GM12801 (cell line): Measurements from ENCODE around the gene OAT.

ENCODE experiments used
- CTCF ChIP-seq: IDR thresholded peaks from one replicate; pipeline ENCODE4 v1.5.1; 2011; ENCODE audit warnings: control low read depth; ENCODE audit not compliant: insufficient read length; ENCODE audit errors: extremely low read depth

The OAT gene

DNA sequence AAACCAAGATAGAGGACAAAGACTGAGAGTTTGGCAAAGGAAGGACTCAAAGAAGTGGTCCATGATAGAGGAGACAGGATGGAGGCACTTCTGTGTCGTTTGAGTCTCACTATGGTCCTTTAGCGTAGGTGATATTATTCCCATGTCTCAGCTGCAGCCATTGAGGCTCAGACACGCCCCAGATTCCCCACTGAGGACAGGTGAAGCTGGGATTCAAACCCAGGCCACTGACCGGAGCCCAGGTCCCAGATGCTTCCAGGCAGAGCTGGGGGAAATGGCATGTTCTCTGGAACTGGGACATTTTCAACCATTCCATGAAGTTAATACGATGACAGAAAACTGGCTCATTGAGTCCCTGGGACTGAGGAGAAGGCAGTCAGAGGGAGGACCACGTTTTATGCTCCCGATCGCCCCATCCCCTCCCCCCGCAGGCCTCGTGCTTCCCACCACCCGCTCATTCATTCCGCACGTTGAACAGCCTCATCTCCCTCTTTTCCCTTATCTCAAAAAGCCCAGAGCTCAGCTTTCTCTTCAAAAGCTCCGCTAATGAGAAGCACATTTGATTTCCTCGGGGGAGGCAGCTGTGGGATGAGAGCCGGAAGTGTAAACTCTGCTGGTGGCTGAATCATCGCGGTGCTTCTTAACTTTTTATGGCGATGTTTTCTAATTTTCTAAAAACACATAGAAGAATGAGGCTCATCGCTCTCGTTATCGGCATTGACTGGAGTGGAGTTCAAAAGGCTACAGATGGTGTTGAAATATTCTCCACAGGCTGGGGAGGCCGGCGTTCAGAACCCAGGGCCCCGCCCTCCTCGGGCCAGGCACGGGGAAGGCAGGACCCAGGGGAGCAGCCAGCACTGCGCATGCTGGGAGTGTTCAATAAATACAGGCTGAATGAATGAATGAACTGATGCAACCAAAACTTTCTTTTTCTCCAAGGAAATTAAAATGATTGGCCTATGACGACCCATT, 64.0 kb downstream of the OAT start:
- no peak for TF ChIP-seq CTCF

GRCh38 chr10:124353896-124354295, 64.8 kb downstream of the OAT start:
- no peak for TF ChIP-seq CTCF

GRCh38 chr10:124353091-124353815, 65.5 kb downstream of the OAT start:
- no peak for TF ChIP-seq CTCF

GRCh38 chr10:124351481-124352220, 67.1 kb downstream of the OAT start:
- no peak for TF ChIP-seq CTCF

DNA sequence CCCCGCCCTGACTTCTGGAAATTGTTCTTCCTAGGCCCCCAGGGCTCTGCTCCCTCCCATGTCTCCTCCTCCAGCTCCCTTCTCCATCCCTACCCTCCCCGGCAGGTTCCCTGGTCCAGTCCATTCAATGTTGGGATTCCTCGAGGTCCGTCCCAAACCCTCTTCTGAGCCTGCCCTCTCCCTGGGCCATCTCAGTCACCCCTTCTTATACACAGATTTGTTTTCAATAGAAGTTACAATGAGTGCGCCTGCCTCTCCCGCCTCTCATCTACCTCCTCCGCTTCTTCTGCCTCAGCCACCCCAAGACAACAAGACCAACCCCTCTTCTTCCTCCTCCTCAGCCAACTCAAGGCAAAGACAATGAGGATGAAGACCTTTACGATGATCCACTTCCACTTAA, 67.9 kb downstream of the OAT start:
- TF ChIP-seq CTCF, result no peak

DNA sequence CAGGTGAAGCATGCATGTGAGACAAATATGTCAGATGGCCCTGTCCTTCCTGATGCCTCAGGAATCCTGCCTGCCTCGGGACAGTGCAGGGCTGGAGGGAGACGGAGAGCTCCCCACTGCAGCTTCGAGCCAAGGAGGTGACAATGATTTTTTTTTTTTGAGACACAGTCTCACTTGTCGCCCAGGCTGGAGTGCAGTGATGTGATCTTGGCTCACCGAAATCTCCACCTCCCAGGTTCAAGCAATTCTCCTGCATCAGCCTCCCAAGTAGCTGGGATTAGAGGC, 68.8 kb downstream of the OAT start:
- TF ChIP-seq CTCF, result no peak
